Breast epithelium (tissue), 3 donors: ENCODE measurements around the gene UMODL1.

ENCODE experiments used
- POLR2A ChIP-seq: fragments of 450-650 bp; IDR thresholded peaks from one replicate; pipeline ENCODE4 v1.6.1; 2016; ENCODE audit warnings: antibody characterized with exemption, mild to moderate bottlenecking, moderate library complexity
- POLR2AphosphoS5 ChIP-seq, 3 donors: sonication (generic); formaldehyde crosslinking; IDR thresholded peaks; one replicate each; pipeline ENCODE4 v1.6.1; 2017; ENCODE audit warnings: antibody characterized with exemption in 3 of 3
- TF ChIP-seq, protein P1 (sequence below), 3 donors: fragments of 450-650 bp; IDR thresholded peaks; one replicate each; pipeline ENCODE4 v1.5.1; 2016 to 2017; ENCODE audit warnings: antibody characterized with exemption in 3 of 3, mild to moderate bottlenecking in 3 of 3, moderate library complexity in 3 of 3

DNA sequence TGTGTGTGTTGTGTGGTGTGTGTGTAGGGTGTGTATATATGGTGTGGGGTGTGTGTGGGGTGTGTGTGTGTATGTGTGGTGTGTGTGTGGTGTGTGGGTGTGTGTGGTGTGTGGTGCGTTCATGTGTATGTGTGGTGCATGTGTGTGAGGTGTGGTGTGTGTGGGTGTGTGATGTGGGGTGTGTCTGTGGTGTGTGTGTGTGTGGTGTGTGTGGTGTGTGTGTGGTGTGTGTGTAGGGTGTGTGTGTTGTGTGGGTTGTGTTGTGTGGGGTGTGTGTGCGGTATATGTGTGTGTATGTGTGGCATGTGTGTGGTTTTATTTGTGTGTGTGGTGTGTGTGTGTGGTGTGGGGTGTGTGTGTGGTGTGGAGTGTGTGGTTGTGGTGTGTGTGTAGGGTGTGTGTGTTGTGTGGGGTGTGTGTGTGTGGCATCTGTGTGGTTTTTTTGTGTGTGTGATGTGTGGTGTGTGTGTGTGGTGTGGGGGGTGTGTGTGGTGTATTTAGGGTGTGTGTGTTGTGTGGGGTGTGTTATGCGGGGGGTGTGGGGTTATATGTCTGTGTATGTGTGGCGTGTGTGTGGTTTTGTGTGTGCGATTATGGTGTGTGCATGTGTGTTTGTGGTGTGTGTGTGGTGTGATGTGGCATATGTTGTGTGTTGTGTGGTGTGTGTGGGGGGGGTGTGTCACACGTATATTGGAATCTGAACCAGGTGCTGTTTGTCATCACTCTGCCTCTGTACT is 43.9 kb upstream of the UMODL1 start:
- TF ChIP-seq, protein P1, sequence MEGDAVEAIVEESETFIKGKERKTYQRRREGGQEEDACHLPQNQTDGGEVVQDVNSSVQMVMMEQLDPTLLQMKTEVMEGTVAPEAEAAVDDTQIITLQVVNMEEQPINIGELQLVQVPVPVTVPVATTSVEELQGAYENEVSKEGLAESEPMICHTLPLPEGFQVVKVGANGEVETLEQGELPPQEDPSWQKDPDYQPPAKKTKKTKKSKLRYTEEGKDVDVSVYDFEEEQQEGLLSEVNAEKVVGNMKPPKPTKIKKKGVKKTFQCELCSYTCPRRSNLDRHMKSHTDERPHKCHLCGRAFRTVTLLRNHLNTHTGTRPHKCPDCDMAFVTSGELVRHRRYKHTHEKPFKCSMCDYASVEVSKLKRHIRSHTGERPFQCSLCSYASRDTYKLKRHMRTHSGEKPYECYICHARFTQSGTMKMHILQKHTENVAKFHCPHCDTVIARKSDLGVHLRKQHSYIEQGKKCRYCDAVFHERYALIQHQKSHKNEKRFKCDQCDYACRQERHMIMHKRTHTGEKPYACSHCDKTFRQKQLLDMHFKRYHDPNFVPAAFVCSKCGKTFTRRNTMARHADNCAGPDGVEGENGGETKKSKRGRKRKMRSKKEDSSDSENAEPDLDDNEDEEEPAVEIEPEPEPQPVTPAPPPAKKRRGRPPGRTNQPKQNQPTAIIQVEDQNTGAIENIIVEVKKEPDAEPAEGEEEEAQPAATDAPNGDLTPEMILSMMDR (IDR thresholded peaks at IDR 0.05) = no peak
- no peak for TF ChIP-seq POLR2A
- TF ChIP-seq POLR2AphosphoS5 (IDR thresholded peaks at IDR 0.05) = no peak
